ENCODE results near the gene SMPD3. TPM values are rescaled to one million over a fixed set of nuclear protein-coding genes. Genes with fewer than 3 reads are reported as not detected.

Gene SMPD3
- total RNA-seq, 1 experiment from 2014 or later, result 0.70 TPM

DNA sequence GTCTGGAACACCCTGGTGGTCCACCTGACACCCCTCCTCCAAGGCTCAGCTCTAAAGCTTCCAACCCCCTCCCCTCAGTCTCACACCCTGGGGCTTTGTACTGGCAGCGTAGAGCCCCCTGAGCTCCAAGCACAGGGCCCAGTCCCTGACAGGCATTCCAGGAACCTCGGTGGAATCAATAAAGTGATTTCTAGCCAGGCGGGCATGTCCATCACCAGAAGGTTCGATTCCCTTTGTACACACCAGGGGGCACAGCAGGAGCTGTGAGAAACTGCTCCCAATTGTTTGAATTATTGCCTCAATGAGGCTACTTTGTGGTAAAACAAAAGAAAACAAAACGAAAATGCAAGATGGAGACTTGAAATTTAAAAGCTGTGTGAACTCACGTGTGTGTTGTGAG is 51.8 kb downstream of the SMPD3 start:
- no peak overlapping the region for H3T11ph ChIP-seq (ENCODE audit: low read length)
- H3K4me1 ChIP-seq (ENCODE audit: insufficient read depth, low read length), result 0 out of 2 replicates have a peak, but pooled peaks cover 4% of the 10 kb centered on the region
- no CpG with 5 or more reads among the region's 6 CpGs for WGBS (ENCODE audit: extremely low coverage, insufficient read length, low lambda C conversion rate)
- Mint-ChIP-seq H3K4me3 (no peak overlapping the region), H3K4me1 (peaks cover 57 to 63% of the 10 kb centered on the region in 2 experiments), H3K9me3 (no peaks in the 10 kb centered on the region), H3K27ac (peak overlapping the region in 1 of 3 experiments; percentile 65; a peak in 3 of 7 replicates), H3K27me3 (ENCODE audit: low read depth) (peaks cover 2% of the 10 kb centered on the region), H3K36me3 (ENCODE audit: insufficient read depth in 1 of 3, low read depth in 3 of 3) (no peaks in the 10 kb centered on the region)
- H3K56ac ChIP-seq (ENCODE audit: insufficient read length, low read depth, low read length), result no peak overlapping the region
- TF ChIP-seq, protein P1, sequence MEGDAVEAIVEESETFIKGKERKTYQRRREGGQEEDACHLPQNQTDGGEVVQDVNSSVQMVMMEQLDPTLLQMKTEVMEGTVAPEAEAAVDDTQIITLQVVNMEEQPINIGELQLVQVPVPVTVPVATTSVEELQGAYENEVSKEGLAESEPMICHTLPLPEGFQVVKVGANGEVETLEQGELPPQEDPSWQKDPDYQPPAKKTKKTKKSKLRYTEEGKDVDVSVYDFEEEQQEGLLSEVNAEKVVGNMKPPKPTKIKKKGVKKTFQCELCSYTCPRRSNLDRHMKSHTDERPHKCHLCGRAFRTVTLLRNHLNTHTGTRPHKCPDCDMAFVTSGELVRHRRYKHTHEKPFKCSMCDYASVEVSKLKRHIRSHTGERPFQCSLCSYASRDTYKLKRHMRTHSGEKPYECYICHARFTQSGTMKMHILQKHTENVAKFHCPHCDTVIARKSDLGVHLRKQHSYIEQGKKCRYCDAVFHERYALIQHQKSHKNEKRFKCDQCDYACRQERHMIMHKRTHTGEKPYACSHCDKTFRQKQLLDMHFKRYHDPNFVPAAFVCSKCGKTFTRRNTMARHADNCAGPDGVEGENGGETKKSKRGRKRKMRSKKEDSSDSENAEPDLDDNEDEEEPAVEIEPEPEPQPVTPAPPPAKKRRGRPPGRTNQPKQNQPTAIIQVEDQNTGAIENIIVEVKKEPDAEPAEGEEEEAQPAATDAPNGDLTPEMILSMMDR (conservative IDR thresholded peaks at IDR 0.05), result peak; percentile 29; the same call in 1 of the 3 replicates
- no peak overlapping the region for H3K9ac ChIP-seq (ENCODE audit: extremely low read depth, insufficient read length, low read length)
- no peaks in the 10 kb centered on the region for H3K79me1 ChIP-seq (ENCODE audit: insufficient read depth, low read depth, low read length, poor library complexity, severe bottlenecking)
- no peaks in the 10 kb centered on the region for H4K20me1 ChIP-seq (ENCODE audit: control insufficient read depth, insufficient read depth, insufficient read length)
- H2BK5ac ChIP-seq (ENCODE audit: insufficient read length, low read length), result no peak overlapping the region
- no peak overlapping the region for H2BK20ac ChIP-seq (ENCODE audit: low read depth, low read length, poor library complexity, severe bottlenecking)
- H3K23me2 ChIP-seq (ENCODE audit: insufficient read length, low read depth, low read length, poor library complexity, severe bottlenecking), result no peaks in the 10 kb centered on the region
- no peak overlapping the region for H2AK5ac ChIP-seq (ENCODE audit: insufficient read length, low read length)
- no peak overlapping the region for H3K23ac ChIP-seq (ENCODE audit: insufficient read length, low read depth, low read length)
- no peak overlapping the region for H2AFZ ChIP-seq (ENCODE audit: low read length)
- no peak overlapping the region for H3K4ac ChIP-seq (ENCODE audit: low read depth, low read length)
- H3K27me3 ChIP-seq (ENCODE audit: insufficient read depth, low read length), result no peaks in the 10 kb centered on the region
- H2BK120ac ChIP-seq (ENCODE audit: low read depth, low read length, poor library complexity, severe bottlenecking), result no peak overlapping the region
- DNase-seq, result no peak
- H3K79me2 ChIP-seq (ENCODE audit: insufficient read depth, low read length), result no peaks in the 10 kb centered on the region
- no peak overlapping the region for H2BK15ac ChIP-seq (ENCODE audit: low read depth, low read length)
- no peak overlapping the region for H4K5ac ChIP-seq (ENCODE audit: insufficient read length, low read depth, low read length)
- H4K8ac ChIP-seq (replicated peaks; ENCODE audit: insufficient read length, low read depth, low read length), result no peak overlapping the region
- H4K91ac ChIP-seq (ENCODE audit: insufficient read length, low read depth, low read length), result no peak overlapping the region
- no peak overlapping the region for H3K14ac ChIP-seq (ENCODE audit: insufficient read depth, low read length)
- H3K18ac ChIP-seq (ENCODE audit: insufficient read length, low read depth, low read length), result no peak overlapping the region
- H3K9me3 ChIP-seq (ENCODE audit: control insufficient read depth, low read depth, low read length), result no peaks in the 10 kb centered on the region
- H3K4me2 ChIP-seq (ENCODE audit: insufficient read depth, insufficient read length, low read length), result no peak overlapping the region
- H3K27ac ChIP-seq (ENCODE audit: insufficient read length, low read depth, low read length), result no peak overlapping the region
- H2BK12ac ChIP-seq (ENCODE audit: insufficient read length, low read depth, low read length), result no peak overlapping the region
